GM18951 (cell line): ENCODE data around the gene TBC1D17.

Source experiments
- POLR2A ChIP-seq: IDR thresholded peaks from 4 replicates; pipeline ENCODE4 v1.6.1; 2011; ENCODE audit warnings: mild to moderate bottlenecking; ENCODE audit not compliant: insufficient read length, insufficient read depth; ENCODE audit errors: extremely low read depth
- in situ Hi-C: fragments of 300-500 bp; cut with MboI; formaldehyde crosslinking; loops from one replicate; pipeline ENCODE4 v1.12.0; 2022; ENCODE audit warnings: low sequenced_read_pairs, mixed read lengths, inconsistent platforms; ENCODE audit not compliant: unreplicated experiment

The TBC1D17 gene

DNA sequence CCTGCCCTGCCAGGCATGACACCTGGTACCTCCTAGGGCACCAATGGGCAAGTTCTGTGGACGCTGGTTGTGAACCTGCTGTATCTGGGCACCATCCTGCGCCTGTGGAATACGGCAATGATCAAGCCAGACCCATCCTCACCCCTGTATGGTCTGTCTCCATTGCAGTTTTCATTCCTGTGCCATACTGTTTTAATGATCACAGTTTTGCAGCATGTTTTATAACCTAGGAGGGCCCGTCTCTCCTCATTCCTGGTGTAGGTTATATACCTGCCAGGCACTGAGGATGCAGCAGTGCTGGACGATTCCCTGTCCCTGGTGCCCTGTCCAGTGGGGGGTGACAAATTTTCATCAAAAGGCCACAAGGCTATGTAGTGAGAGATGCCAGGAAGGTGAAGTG is 5.6 kb downstream of the TBC1D17 start:
- no peak for TF ChIP-seq POLR2A
- in situ Hi-C loops, result no loop called here

- in situ Hi-C loops, result no loop called here
- TF ChIP-seq POLR2A, result no peak
These were observed 6.6 kb downstream of the TBC1D17 start for GRCh38 chr19:49884109-49884508.

DNA sequence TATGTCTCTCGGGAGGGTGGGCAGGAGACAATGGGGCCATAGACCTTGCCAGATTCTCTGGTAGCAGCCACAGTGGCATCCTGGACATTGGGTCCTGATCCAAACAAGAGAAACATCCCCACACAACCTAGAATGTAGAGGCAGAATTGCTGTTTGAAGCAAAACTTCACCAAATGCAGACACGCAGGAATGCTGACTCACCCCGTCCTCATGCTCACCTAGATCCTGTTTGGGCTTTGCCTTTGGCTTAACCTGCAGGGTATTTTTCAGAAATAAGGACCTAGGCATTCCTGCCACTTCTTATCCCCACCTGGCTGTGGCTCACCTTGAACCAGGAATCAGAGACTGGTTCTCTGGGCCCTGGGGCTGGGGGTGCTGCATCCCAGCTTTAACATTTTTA is 7.3 kb downstream of the TBC1D17 start:
- in situ Hi-C loops, result no loop called here
- TF ChIP-seq POLR2A, result no peak

DNA sequence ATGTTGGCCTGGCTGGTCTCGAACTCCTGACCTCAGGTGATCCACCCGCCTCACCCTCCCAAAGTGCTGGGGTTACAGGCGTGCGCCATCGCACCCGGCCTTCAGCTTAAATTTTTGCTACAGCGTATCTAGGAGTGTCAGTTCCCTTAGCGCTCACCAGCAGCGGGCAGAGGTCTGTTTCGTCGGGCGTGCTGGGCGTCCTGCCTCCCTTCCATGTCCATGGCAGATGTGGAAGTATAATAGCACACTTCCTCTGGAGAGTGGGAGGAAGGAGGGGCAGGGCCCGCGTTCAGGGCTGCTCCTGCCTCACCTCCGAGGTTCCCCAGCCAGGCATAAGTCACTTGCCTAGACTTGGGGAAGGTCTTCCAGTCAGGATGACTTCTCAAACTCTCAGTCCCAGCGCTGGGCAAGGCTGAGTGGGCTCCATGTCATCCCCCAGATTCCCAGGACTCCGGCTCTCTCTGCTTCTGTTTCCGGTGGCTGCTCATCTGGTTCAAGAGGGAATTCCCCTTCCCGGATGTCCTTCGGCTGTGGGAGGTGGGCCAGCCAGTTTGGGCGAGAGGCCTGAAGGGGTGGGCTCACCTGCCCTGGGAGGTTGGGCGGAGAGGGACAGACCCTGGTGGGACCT is 9.6 kb downstream of the TBC1D17 start:
- no peak for TF ChIP-seq POLR2A
- in situ Hi-C loops, result no loop called here

GRCh38 chr19:49887665-49888509 is 10.4 kb downstream of the TBC1D17 start:
- no peak for TF ChIP-seq POLR2A
- in situ Hi-C loops, result no loop called here

- peak; percentile 16 for TF ChIP-seq POLR2A
- in situ Hi-C loops, result no loop called here
These were observed 11.0 kb downstream of the TBC1D17 start for GRCh38 chr19:49888510-49888824.

- in situ Hi-C loops, result no loop called here
- TF ChIP-seq POLR2A, result no peak
These were observed 11.7 kb downstream of the TBC1D17 start for GRCh38 chr19:49889038-49889686.

- no peak for TF ChIP-seq POLR2A
- in situ Hi-C loops, result no loop called here
These were observed 12.3 kb downstream of the TBC1D17 start for GRCh38 chr19:49889687-49890348.

DNA sequence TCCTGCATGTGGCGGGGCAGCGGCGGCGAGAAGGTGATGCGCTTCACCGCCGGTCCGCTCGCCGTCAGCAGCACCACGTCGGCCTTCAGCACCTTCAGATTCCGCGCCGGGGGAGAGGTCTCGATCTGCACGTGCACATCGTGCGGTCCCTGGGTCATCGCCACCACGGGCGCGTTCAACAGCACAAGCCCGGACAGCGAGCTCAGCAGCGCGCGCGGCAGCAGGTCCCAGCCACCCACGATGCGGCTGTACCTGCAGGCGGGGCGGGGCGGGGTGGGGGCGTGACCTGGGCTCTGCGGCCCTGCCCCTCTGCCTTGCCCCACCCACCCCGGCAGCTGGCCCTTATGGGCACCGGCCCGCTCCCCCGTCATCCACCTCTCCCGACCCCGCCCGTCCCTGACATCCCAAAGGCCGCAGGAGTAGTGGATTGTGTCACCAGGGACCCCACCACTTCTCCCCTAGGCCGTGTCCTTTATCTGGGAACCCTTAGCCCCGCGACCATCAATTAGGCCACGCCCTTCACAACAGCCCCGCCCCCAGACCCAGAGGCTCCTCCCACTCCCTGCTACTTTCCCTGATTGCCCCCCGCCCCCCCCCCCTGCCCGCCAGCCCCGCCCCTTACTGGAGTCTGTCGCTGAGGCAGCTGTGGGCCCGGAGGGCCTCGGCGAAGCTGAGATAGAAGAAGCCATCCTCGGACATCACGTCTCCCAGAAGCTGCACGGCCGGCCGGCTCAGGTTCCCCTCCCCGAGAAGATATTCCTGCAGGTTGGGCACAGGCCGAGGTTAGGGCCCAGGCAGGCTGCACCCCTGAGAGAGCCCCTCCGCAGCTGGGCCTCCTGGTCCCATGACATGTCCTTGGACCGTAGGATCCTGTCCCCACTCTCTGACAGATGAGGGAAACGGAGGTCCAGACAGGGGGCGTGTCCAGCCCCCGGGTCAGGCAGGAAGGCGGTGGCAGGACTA is 13.1 kb downstream of the TBC1D17 start:
- no peak for TF ChIP-seq POLR2A
- in situ Hi-C loops, result no loop called here

DNA sequence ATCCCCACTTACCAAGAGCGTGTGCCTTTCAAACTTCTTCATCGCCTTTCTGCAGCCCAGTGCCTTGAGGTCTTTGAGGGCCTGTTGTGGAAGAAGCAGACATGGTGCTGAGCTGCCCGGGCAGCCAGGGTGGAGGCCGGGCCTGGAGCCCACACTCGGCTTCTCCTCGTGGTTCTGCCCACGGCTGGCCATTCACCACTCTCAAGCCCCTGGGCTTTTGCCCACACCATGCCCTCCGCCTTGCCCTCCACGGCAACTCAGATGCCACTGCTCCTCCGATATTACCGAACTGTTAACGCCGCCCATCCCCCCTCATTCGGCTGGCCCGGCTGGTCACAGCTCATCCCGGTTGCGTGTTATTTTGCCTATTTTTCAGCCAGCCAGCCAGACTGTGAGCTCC is 13.9 kb downstream of the TBC1D17 start:
- in situ Hi-C loops, result no loop called here
- no peak for TF ChIP-seq POLR2A

DNA sequence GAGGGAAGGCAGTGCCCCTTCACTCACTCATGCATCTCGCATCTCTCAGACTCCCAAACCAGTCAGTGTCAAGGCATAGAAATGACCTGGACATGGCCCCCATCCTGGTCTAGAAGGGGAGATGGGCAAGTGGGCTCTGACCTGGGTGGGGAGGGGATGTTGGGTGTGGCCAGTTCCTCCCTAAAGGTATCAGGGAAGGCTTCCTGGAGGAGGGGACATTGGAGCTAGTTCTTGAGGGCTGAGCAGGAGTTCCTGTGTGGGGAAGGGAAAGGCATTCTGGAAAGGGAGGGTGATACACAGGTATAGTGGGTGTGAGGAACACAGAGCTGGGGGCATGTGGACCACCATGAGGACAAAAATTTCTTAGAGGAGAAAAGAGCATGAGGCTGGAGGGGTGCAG is 15.2 kb downstream of the TBC1D17 start:
- in situ Hi-C loops, result no loop called here
- TF ChIP-seq POLR2A, result no peak

DNA sequence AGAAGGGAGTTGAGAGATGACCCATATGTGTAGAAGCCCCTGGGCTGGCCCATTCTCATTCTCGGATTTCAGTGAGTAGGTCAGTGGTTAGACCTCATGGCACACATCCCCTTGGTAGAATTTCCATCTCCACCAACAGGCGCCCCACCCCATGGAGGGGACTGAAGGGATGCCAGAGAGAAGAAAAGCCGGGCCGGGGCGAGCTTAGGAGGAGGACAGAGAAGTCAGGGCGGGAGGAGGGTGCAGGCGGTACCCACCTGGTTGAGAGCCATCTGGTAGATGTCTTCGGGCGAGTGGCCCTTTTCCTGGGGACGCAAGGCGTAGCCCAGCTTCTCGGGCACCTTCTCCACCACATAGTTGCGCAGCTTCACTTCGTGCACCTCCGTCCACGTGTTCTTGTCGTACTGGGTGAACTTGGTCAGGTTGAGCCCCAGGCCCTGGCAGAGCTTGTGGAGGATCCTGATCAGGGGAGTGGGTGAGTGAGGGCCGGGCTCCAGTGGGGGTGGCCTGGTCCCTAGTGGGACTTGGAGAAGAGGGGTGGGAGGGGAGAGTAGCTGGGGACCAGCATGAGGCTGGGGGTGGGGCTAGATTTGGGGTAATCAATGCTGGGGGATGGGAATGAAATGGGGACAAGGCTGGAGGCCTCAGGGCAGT is 16.6 kb downstream of the TBC1D17 start:
- in situ Hi-C loops, result no loop called here
- TF ChIP-seq POLR2A, result no peak
